ENCODE results near the gene RHBDD1.

Gene RHBDD1

DNA sequence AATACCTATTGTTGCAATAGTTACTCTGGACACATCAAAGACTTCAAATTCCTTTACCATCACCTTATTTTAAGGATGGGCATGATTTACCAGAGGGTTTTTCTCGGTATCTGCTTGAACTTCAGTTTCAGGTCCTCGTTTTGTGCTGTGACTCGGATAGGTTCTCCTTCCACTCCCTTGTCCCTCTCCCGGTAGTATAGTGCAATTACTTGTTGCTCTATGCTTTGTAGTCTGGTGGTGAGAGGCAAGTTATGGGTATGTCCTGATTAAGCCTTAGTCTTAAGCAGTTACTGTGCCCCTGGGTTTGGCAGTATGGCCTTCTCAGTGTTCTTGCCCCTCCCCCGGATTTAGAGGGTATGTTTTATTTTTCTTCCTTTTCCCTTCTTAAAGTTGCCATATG lies 96.6 kb downstream of the RHBDD1 start:
- Histone ChIP-seq H3K9ac (ENCODE audit: low read length) (no peak overlapping the region), H3K27me3 (ENCODE audit: low read length) (no peaks in the 10 kb centered on the region), H2AFZ (ENCODE audit: low read depth, low read length, severe bottlenecking) (no peak overlapping the region), H3K4me2 (ENCODE audit: low read depth, low read length, poor library complexity, severe bottlenecking) (peak overlapping the region; percentile 28), H3K9me2 (replicated peaks; ENCODE audit: insufficient read depth, low read length) (no peaks in the 10 kb centered on the region), H3K9me3 (ENCODE audit: insufficient read depth, low read length) (no peaks in the 10 kb centered on the region), H3F3A (ENCODE audit: insufficient read depth) (no peaks in the 10 kb centered on the region; the same call in 1 of the 2 replicates), H3K36me3 (ENCODE audit: low read length) (no peaks in the 10 kb centered on the region), H3K27ac (ENCODE audit: low read depth, low read length) (no peak overlapping the region), H3K4me3 (ENCODE audit: insufficient read depth, low read length, poor library complexity, severe bottlenecking) (no peak overlapping the region), H4K20me1 (ENCODE audit: low read depth, low read length) (no peaks in the 10 kb centered on the region), H3K79me2 (ENCODE audit: insufficient read depth, low read length) (no peaks in the 10 kb centered on the region)
- TF ChIP-seq CTCF (IDR thresholded peaks at IDR 0.05; ENCODE audit: insufficient read depth, low read length, poor library complexity, severe bottlenecking), result no peak
- no peak for TF ChIP-seq EZH2phosphoT487 (conservative IDR thresholded peaks at IDR 0.05; ENCODE audit: low read length)

GRCh38 chr2:226934546-226935201 lies 98.8 kb downstream of the RHBDD1 start:
- Histone ChIP-seq H3K9ac (ENCODE audit: low read length) (no peak overlapping the region), H3K9me3 (ENCODE audit: insufficient read depth, low read length) (no peaks in the 10 kb centered on the region), H2AFZ (ENCODE audit: low read depth, low read length, severe bottlenecking) (no peak overlapping the region), H3K27me3 (ENCODE audit: low read length) (no peaks in the 10 kb centered on the region), H3K4me3 (ENCODE audit: insufficient read depth, low read length, poor library complexity, severe bottlenecking) (no peak overlapping the region), H4K20me1 (ENCODE audit: low read depth, low read length) (no peaks in the 10 kb centered on the region), H3K79me2 (ENCODE audit: insufficient read depth, low read length) (no peaks in the 10 kb centered on the region), H3F3A (ENCODE audit: insufficient read depth) (no peaks in the 10 kb centered on the region; the same call in 1 of the 2 replicates), H3K4me2 (ENCODE audit: low read depth, low read length, poor library complexity, severe bottlenecking) (no peak overlapping the region), H3K36me3 (ENCODE audit: low read length) (no peaks in the 10 kb centered on the region), H3K27ac (ENCODE audit: low read depth, low read length) (no peak overlapping the region), H3K9me2 (replicated peaks; ENCODE audit: insufficient read depth, low read length) (no peaks in the 10 kb centered on the region)
- TF ChIP-seq CTCF (IDR thresholded peaks at IDR 0.05; ENCODE audit: insufficient read depth, low read length, poor library complexity, severe bottlenecking), result no peak
- no peak for TF ChIP-seq EZH2phosphoT487 (conservative IDR thresholded peaks at IDR 0.05; ENCODE audit: low read length)

GRCh38 chr2:226943862-226944620 lies 108.2 kb downstream of the RHBDD1 start:
- TF ChIP-seq CTCF (IDR thresholded peaks at IDR 0.05; ENCODE audit: insufficient read depth, low read length, poor library complexity, severe bottlenecking) (no peak), EZH2phosphoT487 (conservative IDR thresholded peaks at IDR 0.05; ENCODE audit: low read length) (no peak)
- Histone ChIP-seq H4K20me1 (ENCODE audit: low read depth, low read length) (no peaks in the 10 kb centered on the region), H3F3A (ENCODE audit: insufficient read depth) (no peaks in the 10 kb centered on the region; the same call in 1 of the 2 replicates), H3K4me3 (ENCODE audit: insufficient read depth, low read length, poor library complexity, severe bottlenecking) (no peak overlapping the region), H3K4me2 (ENCODE audit: low read depth, low read length, poor library complexity, severe bottlenecking) (peak overlapping the region; percentile 43), H3K27ac (ENCODE audit: low read depth, low read length) (peak overlapping the region; percentile 75), H3K27me3 (ENCODE audit: low read length) (no peaks in the 10 kb centered on the region), H3K9me2 (replicated peaks; ENCODE audit: insufficient read depth, low read length) (no peaks in the 10 kb centered on the region), H3K36me3 (ENCODE audit: low read length) (peaks cover 5% of the 10 kb centered on the region; the same call in 1 of the 2 replicates), H3K9me3 (ENCODE audit: insufficient read depth, low read length) (no peaks in the 10 kb centered on the region), H3K9ac (ENCODE audit: low read length) (0 out of 2 replicates have a peak overlapping the region, but pooled peaks have one; percentile 1), H3K79me2 (ENCODE audit: insufficient read depth, low read length) (0 out of 2 replicates have a peak, but pooled peaks cover 5% of the 10 kb centered on the region), H2AFZ (ENCODE audit: low read depth, low read length, severe bottlenecking) (no peak overlapping the region)

All from SU-DHL-6 (cell line).